CD4-positive, alpha-beta T cell treated with Interferon gamma for 1 hour (primary cell): ENCODE results near the gene CATSPERZ.

ENCODE experiments used
- DNase-seq: peaks from one replicate; pipeline ENCODE4 v3.0.0-alpha.2; 2020

CATSPERZ gene

GRCh38 chr11:64285885-64286800 lies 14.0 kb upstream of the CATSPERZ start:
- peak; percentile 16 for DNase-seq

- no peak for DNase-seq
Observed at GRCh38 chr11:64286801-64287159, 13.4 kb upstream of the CATSPERZ start.

GRCh38 chr11:64287676-64288352 lies 12.3 kb upstream of the CATSPERZ start:
- no peak for DNase-seq

GRCh38 chr11:64288353-64288750 lies 11.8 kb upstream of the CATSPERZ start:
- DNase-seq, result no peak

- no peak for DNase-seq
Observed at GRCh38 chr11:64289002-64289564, 11.1 kb upstream of the CATSPERZ start.

GRCh38 chr11:64290352-64291261 lies 9.6 kb upstream of the CATSPERZ start:
- no peak for DNase-seq

- DNase-seq, result no peak
Observed at GRCh38 chr11:64291262-64291751, 8.9 kb upstream of the CATSPERZ start, which contains the start of gene KCNK4. TSS of gene KCNK4 (plus strand) at chr11:64291302. CDS start at chr11:64293019, 1,717 bp downstream.

- no peak for DNase-seq
Observed at GRCh38 chr11:64291752-64292459, 8.3 kb upstream of the CATSPERZ start.

- no peak for DNase-seq
Observed at GRCh38 chr11:64292460-64293254, 7.5 kb upstream of the CATSPERZ start.

GRCh38 chr11:64294774-64295173 lies 5.4 kb upstream of the CATSPERZ start:
- DNase-seq, result no peak

GRCh38 chr11:64295760-64296159 lies 4.4 kb upstream of the CATSPERZ start:
- DNase-seq, result no peak

GRCh38 chr11:64296236-64296635 lies 3.9 kb upstream of the CATSPERZ start:
- no peak for DNase-seq

- DNase-seq, result no peak
Observed at GRCh38 chr11:64296830-64297698, 3.1 kb upstream of the CATSPERZ start.

GRCh38 chr11:64297699-64298358 lies 2.3 kb upstream of the CATSPERZ start:
- DNase-seq, result no peak

- no peak for DNase-seq
Observed at GRCh38 chr11:64298966-64299846, 952 bp upstream of the CATSPERZ start.

GRCh38 chr11:64303109-64304031 lies 3.2 kb downstream of the CATSPERZ start:
- no peak for DNase-seq

- DNase-seq, result no peak
Observed at GRCh38 chr11:64304032-64304315, 3.8 kb downstream of the CATSPERZ start.
